ENCODE measurements around the gene RTP3. TPM values are rescaled to one million over a fixed set of nuclear protein-coding genes. Genes with fewer than 3 reads are reported as not detected.

The RTP3 gene
- polyA plus RNA-seq, 1 of the 3 experiments (the other 2 are of a cell fraction): not detected

DNA sequence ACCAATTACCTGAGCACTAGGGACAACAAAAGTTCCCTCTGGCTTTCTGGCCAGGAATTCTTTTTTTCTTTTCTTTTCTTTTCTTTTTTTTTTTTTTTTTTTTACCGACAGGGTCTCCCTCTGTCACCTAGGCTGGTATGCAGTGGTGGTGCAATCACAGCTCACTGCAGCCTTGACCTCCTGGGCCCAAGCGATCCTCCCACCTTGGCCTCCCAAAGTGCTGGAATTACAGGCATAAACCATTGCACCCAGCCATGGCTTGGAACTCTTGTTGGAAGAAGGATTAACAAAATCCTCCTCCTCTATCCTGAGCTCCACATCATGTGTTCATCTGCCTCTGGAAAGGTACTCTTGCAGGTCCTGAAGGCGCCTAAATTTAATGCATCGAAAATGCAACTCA, 30.2 kb upstream of the RTP3 start:
- ChIA-PET POLR2A (no interaction called here), CTCF (interaction anchor here (11.6 kb wide), 1 partner anchor 21 kb away, joined by 77 read pairs; no protein-coding TSS in a partner anchor)
- 41% methylated on average over 4 of the region's 4 CpGs for WGBS (ENCODE audit: low lambda C conversion rate)
- Histone ChIP-seq H3K9ac (no peak overlapping the region), H3K4me2 (no peak overlapping the region), H3K36me3 (replicated peaks in 1 of 2; ENCODE audit: control insufficient read depth in 1 of 2, insufficient read depth in 2 of 2, low read length in 1 of 2) (no peaks in the 10 kb centered on the region), H3K79me2 (ENCODE audit: insufficient read depth) (no peaks in the 10 kb centered on the region), H3K9me2 (no peaks in the 10 kb centered on the region), H3K4me3 (ENCODE audit: low read depth in 2 of 2, low read length in 1 of 2) (no peak overlapping the region), H2AFZ (ENCODE audit: low read depth) (no peak overlapping the region), H3K27me3 (ENCODE audit: insufficient read depth) (peaks cover 31% of the 10 kb centered on the region), H3K4me1 (ENCODE audit: control insufficient read depth in 1 of 2, insufficient read depth in 2 of 2, low read depth in 1 of 2, low read length in 1 of 2) (no peaks in the 10 kb centered on the region; a peak in 1 of 4 replicates), H3F3A (replicated peaks; ENCODE audit: insufficient read depth) (no peaks in the 10 kb centered on the region), H3K27ac (ENCODE audit: low read depth in 2 of 2, low read length in 1 of 2) (no peak overlapping the region), H4K20me1 (ENCODE audit: insufficient read depth) (no peaks in the 10 kb centered on the region), H3K9me3 (no peaks in the 10 kb centered on the region)
- DNase-seq: no peak
- TF ChIP-seq, protein P1, sequence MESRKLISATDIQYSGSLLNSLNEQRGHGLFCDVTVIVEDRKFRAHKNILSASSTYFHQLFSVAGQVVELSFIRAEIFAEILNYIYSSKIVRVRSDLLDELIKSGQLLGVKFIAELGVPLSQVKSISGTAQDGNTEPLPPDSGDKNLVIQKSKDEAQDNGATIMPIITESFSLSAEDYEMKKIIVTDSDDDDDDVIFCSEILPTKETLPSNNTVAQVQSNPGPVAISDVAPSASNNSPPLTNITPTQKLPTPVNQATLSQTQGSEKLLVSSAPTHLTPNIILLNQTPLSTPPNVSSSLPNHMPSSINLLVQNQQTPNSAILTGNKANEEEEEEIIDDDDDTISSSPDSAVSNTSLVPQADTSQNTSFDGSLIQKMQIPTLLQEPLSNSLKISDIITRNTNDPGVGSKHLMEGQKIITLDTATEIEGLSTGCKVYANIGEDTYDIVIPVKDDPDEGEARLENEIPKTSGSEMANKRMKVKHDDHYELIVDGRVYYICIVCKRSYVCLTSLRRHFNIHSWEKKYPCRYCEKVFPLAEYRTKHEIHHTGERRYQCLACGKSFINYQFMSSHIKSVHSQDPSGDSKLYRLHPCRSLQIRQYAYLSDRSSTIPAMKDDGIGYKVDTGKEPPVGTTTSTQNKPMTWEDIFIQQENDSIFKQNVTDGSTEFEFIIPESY (IDR thresholded peaks at IDR 0.05; ENCODE audit: borderline replicate concordance, low read depth): no peak
- TF ChIP-seq RXRA (IDR thresholded peaks at IDR 0.05; ENCODE audit: borderline replicate concordance, low read depth): no peak

DNA sequence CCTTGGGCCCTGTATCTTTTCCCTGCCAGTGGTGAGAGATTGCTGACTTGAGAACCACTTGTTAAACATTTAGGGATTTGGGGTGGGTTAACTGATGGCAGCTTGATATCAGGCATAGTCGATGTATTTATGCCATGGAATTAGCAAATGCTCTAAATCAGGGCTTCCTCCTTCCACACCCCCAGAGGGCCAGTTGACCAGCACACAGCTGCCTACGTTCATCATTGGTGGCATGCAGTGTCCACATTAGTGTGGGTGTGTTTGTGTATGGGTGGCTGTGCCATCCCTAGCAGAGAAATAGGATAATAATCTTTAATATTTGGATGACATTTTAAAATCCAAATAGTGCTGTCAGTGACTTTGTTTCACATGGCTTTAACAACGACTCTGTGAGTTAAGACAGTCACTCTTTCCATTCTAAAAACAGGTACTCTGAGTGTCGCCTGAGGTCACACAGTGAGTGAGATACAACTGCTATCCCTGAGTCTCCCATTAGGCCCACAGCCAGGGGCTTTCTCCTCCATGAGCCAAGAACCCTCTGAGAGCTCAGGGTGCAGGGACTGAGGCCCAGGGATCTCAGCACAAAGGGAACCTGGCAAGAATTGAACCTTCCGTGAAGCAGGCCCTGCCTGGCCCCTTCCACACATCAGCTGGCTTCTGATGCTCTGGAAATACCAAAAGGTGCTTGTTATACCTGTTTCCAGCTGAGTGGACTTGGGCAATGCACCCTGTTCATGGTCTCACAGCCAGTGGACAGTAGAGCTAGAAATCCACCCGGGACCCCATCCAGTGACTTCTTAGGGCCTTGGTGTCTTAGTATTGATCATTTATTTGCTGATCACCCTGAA, 28.8 kb upstream of the RTP3 start:
- H3K9me2 ChIP-seq: no peaks in the 10 kb centered on the region
- CTCF ChIA-PET: interaction anchor here (11.6 kb wide), 1 partner anchor 19 kb away, joined by 77 read pairs; no protein-coding TSS in a partner anchor
- POLR2A ChIA-PET: no interaction called here
- no peaks in the 10 kb centered on the region for H4K20me1 ChIP-seq (ENCODE audit: insufficient read depth)
- H3K9me3 ChIP-seq: no peaks in the 10 kb centered on the region
- no peak overlapping the region for H3K4me3 ChIP-seq (ENCODE audit: low read depth in 2 of 2, low read length in 1 of 2)
- no peak overlapping the region for H2AFZ ChIP-seq (ENCODE audit: low read depth)
- no peak for DNase-seq
- no peak for TF ChIP-seq FOXJ3 (CRISPR knock-in tag; IDR thresholded peaks at IDR 0.05)
- no peak for TF ChIP-seq GATA2 (CRISPR knock-in tag; IDR thresholded peaks at IDR 0.05)
- TF ChIP-seq PBX3 (IDR thresholded peaks at IDR 0.05): no peak
- TF ChIP-seq RFX5 (IDR thresholded peaks at IDR 0.05; ENCODE audit: low read length): no peak
- no peak for TF ChIP-seq NFIC (IDR thresholded peaks at IDR 0.05; ENCODE audit: borderline replicate concordance)
- TF ChIP-seq, protein P1 (IDR thresholded peaks at IDR 0.05; ENCODE audit: borderline replicate concordance, low read depth): no peak
- TF ChIP-seq, protein P2, sequence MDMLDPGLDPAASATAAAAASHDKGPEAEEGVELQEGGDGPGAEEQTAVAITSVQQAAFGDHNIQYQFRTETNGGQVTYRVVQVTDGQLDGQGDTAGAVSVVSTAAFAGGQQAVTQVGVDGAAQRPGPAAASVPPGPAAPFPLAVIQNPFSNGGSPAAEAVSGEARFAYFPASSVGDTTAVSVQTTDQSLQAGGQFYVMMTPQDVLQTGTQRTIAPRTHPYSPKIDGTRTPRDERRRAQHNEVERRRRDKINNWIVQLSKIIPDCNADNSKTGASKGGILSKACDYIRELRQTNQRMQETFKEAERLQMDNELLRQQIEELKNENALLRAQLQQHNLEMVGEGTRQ (IDR thresholded peaks at IDR 0.05; ENCODE audit: borderline replicate concordance, low read depth, low read length): no peak
- TF ChIP-seq YY1 (IDR thresholded peaks at IDR 0.05; ENCODE audit: low read depth): no peak
- no peak for TF ChIP-seq TAF1 (IDR thresholded peaks at IDR 0.05; ENCODE audit: borderline replicate concordance, low read depth, low read length)
- H3K27ac ChIP-seq (ENCODE audit: low read depth in 2 of 2, low read length in 1 of 2): no peak overlapping the region
- no peak overlapping the region for H3K4me2 ChIP-seq
- H3F3A ChIP-seq (replicated peaks; ENCODE audit: insufficient read depth): no peaks in the 10 kb centered on the region
- no peak overlapping the region for H3K9ac ChIP-seq
- no peaks in the 10 kb centered on the region for H3K79me2 ChIP-seq (ENCODE audit: insufficient read depth)
- peaks cover 18% of the 10 kb centered on the region for H3K27me3 ChIP-seq (ENCODE audit: insufficient read depth)
- no peaks in the 10 kb centered on the region for H3K36me3 ChIP-seq (replicated peaks in 1 of 2; ENCODE audit: control insufficient read depth in 1 of 2, insufficient read depth in 2 of 2, low read length in 1 of 2)
- WGBS (ENCODE audit: low lambda C conversion rate): 13% methylated on average over 6 of the region's 6 CpGs
- no peaks in the 10 kb centered on the region; a peak in 1 of 4 replicates for H3K4me1 ChIP-seq (ENCODE audit: control insufficient read depth in 1 of 2, insufficient read depth in 2 of 2, low read depth in 1 of 2, low read length in 1 of 2)
